Brain microvascular endothelial cell (primary cell): ENCODE results near the gene CASR.

Experiments used
- DNase-seq: peaks from one replicate; pipeline ENCODE4 v3.0.0-alpha.2; 2020
- H3K27ac ChIP-seq: fragments of 250-450 bp; sonication (Bioruptor Pico); 2 replicates; pipeline ENCODE4 v1.5.1; 2020; ENCODE audit warnings: mild to moderate bottlenecking, moderate library complexity
- H3K27me3 ChIP-seq: fragments of 250-450 bp; sonication (Bioruptor Pico); replicated peaks from 2 replicates; pipeline ENCODE4 v1.5.1; 2020; ENCODE audit warnings: mild to moderate bottlenecking
- H3K36me3 ChIP-seq: fragments of 250-450 bp; sonication (Bioruptor Pico); replicated peaks from 2 replicates; pipeline ENCODE4 v1.5.1; 2020; ENCODE audit warnings: mild to moderate bottlenecking
- H3K4me3 ChIP-seq: 2 replicates; pipeline ENCODE4 v1.5.1; 2011; ENCODE audit warnings: low read depth, mild to moderate bottlenecking, control low read depth, low read length, moderate library complexity
- in situ Hi-C: cut with HindIII; loops from 2 replicates; pipeline ENCODE4 v1.10.0; 2017; ENCODE audit warnings: low sequenced_read_pairs, low pct_ligation_motif_present
- TF ChIP-seq, protein P1 (sequence below): IDR thresholded peaks from 2 replicates; pipeline ENCODE4 v1.5.1; 2011; ENCODE audit warnings: low read depth, mild to moderate bottlenecking, moderate library complexity, low read length, control low read depth, inconsistent platforms; ENCODE audit errors: missing control alignments

The CASR gene

DNA sequence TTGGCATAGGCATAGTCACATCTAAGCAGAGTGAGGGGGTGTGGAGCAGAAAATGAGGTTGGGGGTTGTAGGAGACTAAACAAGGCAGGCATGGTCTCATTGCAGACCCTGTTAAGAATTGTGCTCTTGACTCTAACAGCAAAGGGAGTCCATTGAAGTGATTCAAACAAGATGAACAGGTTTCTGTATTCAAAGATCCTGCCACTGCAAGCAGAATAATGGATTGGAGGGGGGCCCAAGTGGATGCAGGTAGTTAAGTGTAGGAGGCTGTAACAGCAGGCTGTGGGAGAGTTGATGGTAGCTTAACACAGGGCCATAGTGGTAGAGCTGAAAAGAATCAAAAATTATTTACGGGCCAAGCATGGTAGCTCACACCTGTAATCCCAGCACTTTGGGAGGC is 34.4 kb downstream of the CASR start:
- Histone ChIP-seq H3K27ac (no peak overlapping the region), H3K4me3 (no peak overlapping the region), H3K27me3 (no peaks in the 10 kb centered on the region), H3K36me3 (no peaks in the 10 kb centered on the region)
- in situ Hi-C loops, result no loop called here
- TF ChIP-seq, protein P1, sequence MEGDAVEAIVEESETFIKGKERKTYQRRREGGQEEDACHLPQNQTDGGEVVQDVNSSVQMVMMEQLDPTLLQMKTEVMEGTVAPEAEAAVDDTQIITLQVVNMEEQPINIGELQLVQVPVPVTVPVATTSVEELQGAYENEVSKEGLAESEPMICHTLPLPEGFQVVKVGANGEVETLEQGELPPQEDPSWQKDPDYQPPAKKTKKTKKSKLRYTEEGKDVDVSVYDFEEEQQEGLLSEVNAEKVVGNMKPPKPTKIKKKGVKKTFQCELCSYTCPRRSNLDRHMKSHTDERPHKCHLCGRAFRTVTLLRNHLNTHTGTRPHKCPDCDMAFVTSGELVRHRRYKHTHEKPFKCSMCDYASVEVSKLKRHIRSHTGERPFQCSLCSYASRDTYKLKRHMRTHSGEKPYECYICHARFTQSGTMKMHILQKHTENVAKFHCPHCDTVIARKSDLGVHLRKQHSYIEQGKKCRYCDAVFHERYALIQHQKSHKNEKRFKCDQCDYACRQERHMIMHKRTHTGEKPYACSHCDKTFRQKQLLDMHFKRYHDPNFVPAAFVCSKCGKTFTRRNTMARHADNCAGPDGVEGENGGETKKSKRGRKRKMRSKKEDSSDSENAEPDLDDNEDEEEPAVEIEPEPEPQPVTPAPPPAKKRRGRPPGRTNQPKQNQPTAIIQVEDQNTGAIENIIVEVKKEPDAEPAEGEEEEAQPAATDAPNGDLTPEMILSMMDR, result no peak
- no peak for DNase-seq

DNA sequence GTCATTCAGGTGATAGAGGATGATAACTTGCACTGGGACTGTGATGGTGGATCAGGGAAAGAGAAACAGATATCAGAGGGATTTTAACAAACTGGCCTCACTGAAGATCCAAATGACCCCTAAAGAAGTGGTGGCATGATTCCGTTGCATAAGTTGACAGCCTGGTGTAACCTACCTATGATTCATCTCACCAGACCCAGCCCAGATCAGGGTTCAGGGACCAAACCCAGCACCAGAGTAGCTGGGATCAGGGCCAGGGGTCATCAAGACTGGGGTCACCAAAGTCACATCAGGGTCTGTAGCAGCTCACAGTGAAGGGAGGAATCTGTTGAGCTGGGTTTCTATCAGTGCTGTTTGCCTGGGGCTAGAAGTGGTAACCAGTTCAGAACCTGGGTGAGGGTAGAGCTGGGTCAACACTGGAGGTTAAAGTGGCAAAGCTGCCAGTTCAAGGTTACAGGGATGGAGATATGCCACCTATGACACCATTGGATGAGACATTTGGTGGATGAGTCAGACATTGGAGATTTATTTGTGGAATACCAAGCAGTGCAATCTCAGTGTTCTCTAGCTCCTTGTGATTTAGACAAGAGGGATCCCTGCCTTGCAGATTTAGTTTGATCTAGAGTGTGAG is 35.9 kb downstream of the CASR start:
- no peak overlapping the region for H3K27ac ChIP-seq
- in situ Hi-C loops, result no loop called here
- H3K36me3 ChIP-seq, result no peaks in the 10 kb centered on the region
- no peaks in the 10 kb centered on the region for H3K27me3 ChIP-seq
- DNase-seq, result no peak
- H3K4me3 ChIP-seq, result no peak overlapping the region
- TF ChIP-seq, protein P1, result no peak

DNA sequence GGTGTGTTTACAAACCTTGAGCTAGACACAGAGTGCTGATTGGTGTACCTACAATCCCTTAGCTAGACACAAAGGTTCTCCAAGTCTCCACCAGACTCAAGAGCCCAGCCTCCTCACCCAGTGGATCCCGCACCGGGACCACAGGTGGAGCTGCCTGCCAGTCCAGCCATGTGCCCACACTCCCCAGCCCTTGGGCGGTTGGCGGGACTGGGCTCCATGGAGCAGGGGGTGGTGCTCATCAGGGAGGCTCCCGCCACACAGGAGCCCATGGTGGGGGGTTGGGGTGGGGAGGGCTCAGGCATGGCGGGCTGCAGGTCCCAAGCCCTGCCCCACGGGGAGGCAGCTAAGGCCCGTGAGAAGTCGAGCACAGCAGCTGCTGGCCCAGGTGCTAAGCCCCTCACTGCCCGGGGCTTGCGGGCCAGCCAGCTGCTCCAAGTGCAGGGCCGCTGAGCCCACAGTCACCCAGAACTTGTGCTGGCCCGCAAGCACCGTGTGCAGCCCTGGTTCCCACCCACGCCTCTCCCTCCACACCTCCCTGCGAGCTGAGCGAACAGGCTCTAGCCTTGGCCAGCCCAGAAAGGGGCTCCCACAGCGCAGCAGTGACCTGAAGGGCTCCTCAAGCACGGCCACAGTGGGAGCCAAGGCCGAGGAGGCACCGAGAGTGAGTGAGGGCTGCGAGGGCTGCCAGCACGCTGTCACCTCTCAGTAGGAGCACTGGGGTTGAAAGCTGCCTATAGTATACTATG is 43.7 kb downstream of the CASR start:
- TF ChIP-seq, protein P1, result no peak
- DNase-seq, result no peak
- Histone ChIP-seq H3K27ac (no peak overlapping the region), H3K27me3 (no peaks in the 10 kb centered on the region), H3K36me3 (no peaks in the 10 kb centered on the region), H3K4me3 (no peak overlapping the region)
- in situ Hi-C loops, result no loop called here

DNA sequence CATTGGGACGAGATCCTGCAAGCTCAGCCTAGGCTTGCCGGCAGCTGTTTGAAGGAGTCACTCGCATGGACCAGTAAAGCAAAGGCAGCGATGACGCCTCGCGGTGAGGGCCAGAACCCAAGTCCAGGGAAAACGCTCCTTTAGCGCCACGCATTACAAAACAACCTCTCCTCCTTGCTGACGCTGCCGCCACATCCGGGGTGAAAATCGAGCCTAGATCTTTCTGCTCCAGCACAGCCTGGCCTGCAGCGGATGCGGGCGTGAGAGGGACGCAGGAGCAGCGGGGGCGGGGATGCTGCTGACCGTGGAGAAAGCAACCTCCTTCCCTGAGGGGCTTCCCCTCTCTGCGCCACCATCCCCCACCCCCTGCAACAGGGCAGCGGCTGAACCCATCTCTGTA is 46.7 kb downstream of the CASR start:
- Histone ChIP-seq H3K27ac (no peak overlapping the region), H3K27me3 (no peaks in the 10 kb centered on the region), H3K4me3 (no peak overlapping the region), H3K36me3 (no peaks in the 10 kb centered on the region)
- in situ Hi-C loops, result no loop called here
- TF ChIP-seq, protein P1, result no peak
- no peak for DNase-seq

DNA sequence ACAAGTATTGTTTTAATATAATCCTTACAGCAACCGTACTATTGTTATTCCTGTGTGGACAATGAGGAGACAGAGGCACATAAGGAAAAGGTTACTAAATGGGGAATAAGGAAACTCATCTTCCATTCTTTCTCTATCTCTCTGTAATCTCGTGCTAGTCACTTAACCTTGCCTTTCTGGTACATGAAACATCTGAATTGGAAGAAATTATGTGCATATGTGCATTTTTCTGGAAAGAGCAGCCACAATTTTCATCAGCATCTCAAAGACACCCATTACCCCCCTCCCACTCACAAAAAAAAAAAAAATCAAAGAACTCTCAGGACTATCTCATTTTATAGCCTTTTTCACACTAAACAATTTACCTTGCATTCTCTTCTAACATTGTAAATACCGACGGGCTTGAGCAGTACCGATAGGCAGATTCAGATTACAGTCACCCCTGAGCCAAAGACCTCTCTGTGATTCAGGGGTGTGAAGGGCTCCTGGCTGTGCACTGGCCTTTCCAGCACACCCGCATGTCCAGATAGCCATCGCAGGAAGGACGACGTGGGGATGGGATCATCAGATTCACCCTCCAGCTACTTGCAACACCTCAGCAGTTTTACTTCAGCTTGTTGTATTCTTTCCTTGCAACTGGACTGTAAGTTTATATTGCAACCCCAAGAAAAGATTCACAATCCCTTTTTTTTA is 48.1 kb downstream of the CASR start:
- H3K27ac ChIP-seq, result no peak overlapping the region
- no peak for DNase-seq
- no peaks in the 10 kb centered on the region for H3K36me3 ChIP-seq
- no peak overlapping the region for H3K4me3 ChIP-seq
- no peaks in the 10 kb centered on the region for H3K27me3 ChIP-seq
- in situ Hi-C loops, result no loop called here
- TF ChIP-seq, protein P1, result no peak
